Measurements from ENCODE around the gene AP2M1.

DNA sequence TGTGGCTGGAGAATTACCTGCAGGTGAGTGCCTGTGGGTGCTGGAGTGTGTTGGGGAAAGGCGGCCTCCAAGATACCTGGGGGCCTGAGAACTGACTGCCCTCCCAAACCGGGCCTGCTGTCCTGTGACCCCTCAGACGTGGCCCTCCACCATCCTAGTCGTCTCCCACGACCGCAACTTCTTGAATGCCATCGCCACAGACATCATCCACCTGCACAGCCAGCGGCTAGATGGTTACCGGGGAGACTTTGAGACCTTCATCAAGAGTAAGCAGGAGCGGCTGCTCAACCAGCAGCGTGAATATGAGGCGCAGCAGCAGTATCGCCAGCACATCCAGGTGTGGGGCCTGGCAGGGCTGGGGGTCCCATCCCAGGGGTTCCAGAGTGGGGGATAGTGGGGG is 14.8 kb downstream of the AP2M1 start:
- no peak for TF ChIP-seq POLR2A (IDR thresholded peaks at IDR 0.05)
- TF ChIP-seq, protein P1, sequence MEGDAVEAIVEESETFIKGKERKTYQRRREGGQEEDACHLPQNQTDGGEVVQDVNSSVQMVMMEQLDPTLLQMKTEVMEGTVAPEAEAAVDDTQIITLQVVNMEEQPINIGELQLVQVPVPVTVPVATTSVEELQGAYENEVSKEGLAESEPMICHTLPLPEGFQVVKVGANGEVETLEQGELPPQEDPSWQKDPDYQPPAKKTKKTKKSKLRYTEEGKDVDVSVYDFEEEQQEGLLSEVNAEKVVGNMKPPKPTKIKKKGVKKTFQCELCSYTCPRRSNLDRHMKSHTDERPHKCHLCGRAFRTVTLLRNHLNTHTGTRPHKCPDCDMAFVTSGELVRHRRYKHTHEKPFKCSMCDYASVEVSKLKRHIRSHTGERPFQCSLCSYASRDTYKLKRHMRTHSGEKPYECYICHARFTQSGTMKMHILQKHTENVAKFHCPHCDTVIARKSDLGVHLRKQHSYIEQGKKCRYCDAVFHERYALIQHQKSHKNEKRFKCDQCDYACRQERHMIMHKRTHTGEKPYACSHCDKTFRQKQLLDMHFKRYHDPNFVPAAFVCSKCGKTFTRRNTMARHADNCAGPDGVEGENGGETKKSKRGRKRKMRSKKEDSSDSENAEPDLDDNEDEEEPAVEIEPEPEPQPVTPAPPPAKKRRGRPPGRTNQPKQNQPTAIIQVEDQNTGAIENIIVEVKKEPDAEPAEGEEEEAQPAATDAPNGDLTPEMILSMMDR (IDR thresholded peaks at IDR 0.05) = no peak
